K562 (cell line): Measurements from ENCODE around the gene DUSP28. TPM values are rescaled to one million over a fixed set of nuclear protein-coding genes. Genes with fewer than 3 reads are reported as not detected.

Experiments
- FUS ChIP-seq: fragments of 200-400 bp; formaldehyde crosslinking; optimal IDR thresholded peaks from 2 replicates; pipeline ENCODE3; 2017; ENCODE audit warnings: low read depth, low read length
- PHB ChIP-seq: fragments of 250-450 bp; sonication (Bioruptor Pico); IDR thresholded peaks from 2 replicates; pipeline ENCODE4 v1.5.0; 2021
- PHF8 ChIP-seq: fragments of 200-600 bp; sonication (generic); IDR thresholded peaks from 2 replicates; pipeline ENCODE4 v1.6.1; 2012; ENCODE audit warnings: mixed run types, mild to moderate bottlenecking, inconsistent platforms, low read length, moderate library complexity, borderline replicate concordance
- RBM15 ChIP-seq: fragments of 200-400 bp; formaldehyde crosslinking; IDR thresholded peaks from 2 replicates; pipeline ENCODE4 v1.6.1; 2018; ENCODE audit warnings: mild to moderate bottlenecking, low read length, moderate library complexity; ENCODE audit not compliant: insufficient read depth
- SREBF2 ChIP-seq: sonication (generic); formaldehyde crosslinking; IDR thresholded peaks from 2 replicates; pipeline ENCODE4 v1.4.0; 2020; ENCODE audit warnings: mild to moderate bottlenecking, missing genetic modification reagents
- SRSF9 ChIP-seq: fragments of 200-400 bp; formaldehyde crosslinking; IDR thresholded peaks from 2 replicates; pipeline ENCODE4 v1.6.1; 2017; ENCODE audit warnings: low read depth, low read length, borderline replicate concordance
- ZKSCAN3 ChIP-seq: fragments of 250-450 bp; sonication (Bioruptor Pico); IDR thresholded peaks from 2 replicates; pipeline ENCODE4 v1.4.0; 2020
- ZNF644 ChIP-seq: fragments of 200-800 bp; sonication (Bioruptor generic); IDR thresholded peaks from 2 replicates; pipeline ENCODE4 v1.6.1; 2016; ENCODE audit warnings: low read depth, missing genetic modification characterization, missing compliant biosample characterization
- ZNF764 ChIP-seq: fragments of 250-450 bp; sonication (Bioruptor Pico); IDR thresholded peaks from 2 replicates; pipeline ENCODE4 v1.4.0; 2020; ENCODE audit warnings: low read depth, mild to moderate bottlenecking, moderate library complexity
- ZNF780A ChIP-seq: fragments of 250-450 bp; sonication (Bioruptor Pico); IDR thresholded peaks from 2 replicates; pipeline ENCODE4 v1.5.0; 2021; ENCODE audit warnings: mild to moderate bottlenecking
- polyA plus RNA-seq, 8 experiments: library from polyadenylated mRNA; depleted of rRNA in 4 of 8; stranded (reverse) in 5 of 8; unstranded in 3 of 8; fragments of >200 nt; fragmentation: Nextera tagmentation in 2 of 8; fragmentation: Illumina TruSeq in 1 of 8; extraction: Ambion mirVana in 2 of 8; extraction: Trizol in 1 of 8; gene quantifications; 2 replicates each; pipeline versions ENCODE4 v1.2.1 to v1.2.3, GENCODE V29; 2011 to 2014; ENCODE audit warnings: inconsistent platforms in 1 of 8, missing spikeins in 1 of 8
- total RNA-seq, 7 experiments: library from RNA; depleted of rRNA in 6 of 7; stranded (reverse); fragments of >200 nt in 6 of 7; fragmentation: Illumina TruSeq in 2 of 7; extraction: Trizol in 2 of 7; gene quantifications; 2 replicates each; pipeline versions ENCODE4 v1.2.1 to v1.2.3, GENCODE V29; 2011 to 2021; ENCODE audit warnings: low replicate concordance in 1 of 7
- TF ChIP-seq, protein P1 (sequence below), 2 experiments: IDR thresholded peaks in 1 of 2; conservative IDR thresholded peaks in 1 of 2; 2 replicates each; pipeline ENCODE4 v1.6.1; 2016; ENCODE audit warnings: low read depth in 2 of 2, mild to moderate bottlenecking in 1 of 2, missing compliant biosample characterization in 1 of 2, missing genetic modification characterization in 1 of 2, moderate library complexity in 1 of 2
- TF ChIP-seq, protein P2 (sequence below): fragments of 250-450 bp; sonication (Bioruptor Pico); IDR thresholded peaks from 2 replicates; pipeline ENCODE4 v1.5.1; 2021; ENCODE audit warnings: mild to moderate bottlenecking
- TF ChIP-seq, protein P3 (sequence below): fragments of 250-450 bp; sonication (Bioruptor Pico); IDR thresholded peaks from 2 replicates; pipeline ENCODE4 v1.5.0; 2021
- TF ChIP-seq, protein P4 (sequence below): fragments of 450-650 bp; formaldehyde crosslinking; IDR thresholded peaks from 2 replicates; pipeline ENCODE4 v1.4.0; 2020; ENCODE audit warnings: mild to moderate bottlenecking, moderate library complexity
- TF ChIP-seq, protein P5 (sequence below): fragments of 450-650 bp; IDR thresholded peaks from 2 replicates; pipeline ENCODE4 v1.6.1; 2018; ENCODE audit warnings: mild to moderate bottlenecking, low read depth; ENCODE audit not compliant: partially characterized antibody

DUSP28 gene
- total and polyA plus RNA-seq, 9 of the 15 experiments (the other 6 are each of a cell fraction or from before 2014, with no cell fraction given) = 2.8 to 8.1 (median 4.2) TPM

DNA sequence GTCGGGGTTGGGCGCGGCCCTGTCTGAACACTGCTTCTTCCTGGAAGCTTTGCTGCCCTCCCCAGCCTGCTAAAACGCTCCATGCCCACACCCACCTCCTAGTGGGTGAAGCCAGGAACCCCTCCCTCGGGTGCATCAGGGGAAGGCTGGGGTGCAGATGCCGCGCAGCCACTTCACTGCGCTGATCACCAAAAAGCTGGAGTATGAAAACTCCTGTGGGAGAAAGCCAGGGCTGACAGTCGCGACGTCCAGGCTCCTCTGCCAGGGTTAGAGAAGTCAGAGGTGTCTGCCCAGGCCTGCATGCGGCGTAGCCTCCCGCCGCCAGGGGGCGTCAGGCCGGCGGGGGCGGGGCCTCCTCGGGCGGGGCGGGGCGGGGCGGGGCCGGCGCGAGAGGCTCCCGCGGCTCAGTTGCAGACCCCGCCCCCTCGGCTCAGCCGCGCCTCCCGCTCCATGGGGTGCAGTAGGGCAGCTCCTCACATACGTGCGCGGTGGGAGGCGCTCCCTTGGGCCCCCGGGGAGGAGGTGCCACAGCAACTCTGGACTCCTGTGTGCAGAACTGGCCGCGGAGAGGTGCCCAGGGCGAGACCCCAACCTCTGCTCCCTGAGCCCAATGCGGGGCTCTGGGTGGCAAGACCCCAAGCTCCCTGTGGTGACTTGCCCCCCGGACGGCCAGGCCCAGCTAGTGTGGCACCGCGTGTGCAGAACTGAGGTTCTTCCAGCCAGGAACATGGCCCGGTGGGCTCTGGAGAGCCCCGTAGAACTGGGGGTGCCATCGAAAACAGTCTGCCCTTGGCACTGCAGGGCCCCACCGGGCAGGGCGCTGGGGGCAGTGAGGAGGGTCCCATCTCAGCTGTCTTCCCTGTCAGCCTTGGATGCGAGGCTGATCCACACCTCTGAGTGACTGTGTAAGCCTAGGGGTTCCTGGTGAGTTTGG is 6.3 kb downstream of the DUSP28 start (continued):
- no peak for TF ChIP-seq RBM15
- TF ChIP-seq, protein P1, sequence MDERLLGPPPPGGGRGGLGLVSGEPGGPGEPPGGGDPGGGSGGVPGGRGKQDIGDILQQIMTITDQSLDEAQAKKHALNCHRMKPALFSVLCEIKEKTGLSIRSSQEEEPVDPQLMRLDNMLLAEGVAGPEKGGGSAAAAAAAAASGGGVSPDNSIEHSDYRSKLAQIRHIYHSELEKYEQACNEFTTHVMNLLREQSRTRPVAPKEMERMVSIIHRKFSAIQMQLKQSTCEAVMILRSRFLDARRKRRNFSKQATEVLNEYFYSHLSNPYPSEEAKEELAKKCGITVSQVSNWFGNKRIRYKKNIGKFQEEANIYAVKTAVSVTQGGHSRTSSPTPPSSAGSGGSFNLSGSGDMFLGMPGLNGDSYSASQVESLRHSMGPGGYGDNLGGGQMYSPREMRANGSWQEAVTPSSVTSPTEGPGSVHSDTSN (CRISPR knock-in tag; IDR thresholded peaks at IDR 0.05; ENCODE audit: low read depth) = no peak
- TF ChIP-seq, protein P1 (tag; conservative IDR thresholded peaks at IDR 0.05; ENCODE audit: low read depth) = no peak
- TF ChIP-seq FUS = no peak
- TF ChIP-seq, protein P2, sequence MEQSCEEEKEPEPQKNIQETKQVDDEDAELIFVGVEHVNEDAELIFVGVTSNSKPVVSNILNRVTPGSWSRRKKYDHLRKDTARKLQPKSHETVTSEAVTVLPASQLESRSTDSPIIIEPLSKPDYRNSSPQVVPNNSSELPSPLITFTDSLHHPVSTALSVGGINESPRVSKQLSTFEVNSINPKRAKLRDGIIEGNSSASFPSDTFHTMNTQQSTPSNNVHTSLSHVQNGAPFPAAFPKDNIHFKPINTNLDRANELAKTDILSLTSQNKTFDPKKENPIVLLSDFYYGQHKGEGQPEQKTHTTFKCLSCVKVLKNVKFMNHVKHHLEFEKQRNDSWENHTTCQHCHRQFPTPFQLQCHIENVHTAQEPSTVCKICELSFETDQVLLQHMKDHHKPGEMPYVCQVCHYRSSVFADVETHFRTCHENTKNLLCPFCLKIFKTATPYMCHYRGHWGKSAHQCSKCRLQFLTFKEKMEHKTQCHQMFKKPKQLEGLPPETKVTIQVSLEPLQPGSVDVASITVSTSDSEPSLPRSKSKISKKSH (CRISPR knock-in tag) = no peak
- no peak; the same call in 1 of the 2 replicates for TF ChIP-seq PHF8
- TF ChIP-seq PHB (CRISPR knock-in tag) = no peak
- no peak for TF ChIP-seq SRSF9
- TF ChIP-seq ZKSCAN3 (CRISPR knock-in tag) = no peak
- TF ChIP-seq ZNF780A (CRISPR knock-in tag) = no peak
- TF ChIP-seq, protein P3, sequence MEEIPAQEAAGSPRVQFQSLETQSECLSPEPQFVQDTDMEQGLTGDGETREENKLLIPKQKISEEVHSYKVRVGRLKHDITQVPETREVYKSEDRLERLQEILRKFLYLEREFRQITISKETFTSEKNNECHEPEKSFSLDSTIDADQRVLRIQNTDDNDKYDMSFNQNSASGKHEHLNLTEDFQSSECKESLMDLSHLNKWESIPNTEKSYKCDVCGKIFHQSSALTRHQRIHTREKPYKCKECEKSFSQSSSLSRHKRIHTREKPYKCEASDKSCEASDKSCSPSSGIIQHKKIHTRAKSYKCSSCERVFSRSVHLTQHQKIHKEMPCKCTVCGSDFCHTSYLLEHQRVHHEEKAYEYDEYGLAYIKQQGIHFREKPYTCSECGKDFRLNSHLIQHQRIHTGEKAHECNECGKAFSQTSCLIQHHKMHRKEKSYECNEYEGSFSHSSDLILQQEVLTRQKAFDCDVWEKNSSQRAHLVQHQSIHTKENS (CRISPR knock-in tag) = no peak
- TF ChIP-seq, protein P4, sequence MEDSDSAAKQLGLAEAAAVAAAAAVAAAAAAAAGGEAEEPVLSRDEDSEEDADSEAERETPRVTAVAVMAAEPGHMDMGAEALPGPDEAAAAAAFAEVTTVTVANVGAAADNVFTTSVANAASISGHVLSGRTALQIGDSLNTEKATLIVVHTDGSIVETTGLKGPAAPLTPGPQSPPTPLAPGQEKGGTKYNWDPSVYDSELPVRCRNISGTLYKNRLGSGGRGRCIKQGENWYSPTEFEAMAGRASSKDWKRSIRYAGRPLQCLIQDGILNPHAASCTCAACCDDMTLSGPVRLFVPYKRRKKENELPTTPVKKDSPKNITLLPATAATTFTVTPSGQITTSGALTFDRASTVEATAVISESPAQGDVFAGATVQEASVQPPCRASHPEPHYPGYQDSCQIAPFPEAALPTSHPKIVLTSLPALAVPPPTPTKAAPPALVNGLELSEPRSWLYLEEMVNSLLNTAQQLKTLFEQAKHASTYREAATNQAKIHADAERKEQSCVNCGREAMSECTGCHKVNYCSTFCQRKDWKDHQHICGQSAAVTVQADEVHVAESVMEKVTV = no peak
- TF ChIP-seq SREBF2 (CRISPR knock-in tag) = no peak
- TF ChIP-seq, protein P5, sequence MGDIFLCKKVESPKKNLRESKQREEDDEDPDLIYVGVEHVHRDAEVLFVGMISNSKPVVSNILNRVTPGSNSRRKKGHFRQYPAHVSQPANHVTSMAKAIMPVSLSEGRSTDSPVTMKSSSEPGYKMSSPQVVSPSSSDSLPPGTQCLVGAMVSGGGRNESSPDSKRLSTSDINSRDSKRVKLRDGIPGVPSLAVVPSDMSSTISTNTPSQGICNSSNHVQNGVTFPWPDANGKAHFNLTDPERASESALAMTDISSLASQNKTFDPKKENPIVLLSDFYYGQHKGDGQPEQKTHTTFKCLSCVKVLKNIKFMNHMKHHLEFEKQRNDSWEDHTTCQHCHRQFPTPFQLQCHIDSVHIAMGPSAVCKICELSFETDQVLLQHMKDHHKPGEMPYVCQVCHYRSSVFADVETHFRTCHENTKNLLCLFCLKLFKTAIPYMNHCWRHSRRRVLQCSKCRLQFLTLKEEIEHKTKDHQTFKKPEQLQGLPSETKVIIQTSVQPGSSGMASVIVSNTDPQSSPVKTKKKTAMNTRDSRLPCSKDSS = no peak
- no peak for TF ChIP-seq ZNF764 (CRISPR knock-in tag)
- TF ChIP-seq ZNF644 (tag) = no peak
